Activated T-cell treated with anti-CD3 and anti-CD28 coated beads, Interleukin-2, amount 50 U/mL, for 4 hours (primary cell): ENCODE data around the gene DCAF6. TPM values are rescaled to one million over a fixed set of nuclear protein-coding genes. Genes with fewer than 3 reads are reported as not detected.

Experiments used
- ATAC-seq, 2 donors: fragments of 200-7000 bp; cut with Tn5 transposase; one replicate each; pipeline ENCODE4 v1.10.0; 2021
- DNase-seq: peaks from one replicate; pipeline ENCODE4 v3.0.0-alpha.2; 2020
- H3K27me3 Mint-ChIP-seq: one replicate; pipeline ENCODE4 v1.8.0; 2021; ENCODE audit warnings: low read depth, mixed read lengths
- H3K36me3 Mint-ChIP-seq: one replicate; pipeline ENCODE4 v1.8.0; 2022; ENCODE audit warnings: mixed read lengths; ENCODE audit not compliant: insufficient read depth
- H3K4me1 Mint-ChIP-seq: one replicate; pipeline ENCODE4 v1.8.0; 2021; ENCODE audit warnings: low read depth, mixed read lengths
- H3K4me3 Mint-ChIP-seq: one replicate; pipeline ENCODE4 v1.8.0; 2021; ENCODE audit warnings: mild to moderate bottlenecking, moderate library complexity, mixed read lengths
- H3K9me3 Mint-ChIP-seq: one replicate; pipeline ENCODE4 v1.8.0; 2021; ENCODE audit warnings: mixed read lengths
- total RNA-seq, 3 donors: library from RNA; stranded (reverse); gene quantifications; one replicate each; pipeline ENCODE4 v1.2.1, GENCODE V29; 2021

Gene DCAF6
- total RNA-seq, 3 donors from 2014 or later: 10.7 to 12.5 (median 11.3) TPM

DNA sequence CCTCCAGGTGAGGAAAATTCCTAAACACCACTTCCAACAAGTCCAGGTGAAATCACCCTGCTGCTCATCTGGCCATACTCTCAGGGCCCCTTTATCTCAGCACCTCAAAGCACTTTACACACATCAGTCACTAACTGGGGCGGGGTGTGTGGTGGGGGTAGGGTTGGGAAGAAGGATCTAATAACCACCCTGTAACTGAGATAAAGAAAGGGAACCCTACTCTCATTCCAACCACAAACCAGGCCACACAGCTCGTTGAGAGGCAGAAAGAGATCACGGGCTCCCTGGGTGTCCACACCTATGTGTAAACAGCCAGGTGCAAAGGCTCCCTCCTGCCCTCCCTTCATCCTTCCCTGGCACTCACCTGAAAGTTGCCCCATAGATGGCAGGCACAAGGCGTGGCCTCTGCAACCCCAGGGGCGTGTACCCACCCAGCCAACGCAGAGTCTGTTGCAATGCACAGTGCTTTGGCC lies 179.9 kb downstream of the DCAF6 start:
- DNase-seq (no peak), ATAC-seq (no peak)
- H3K27me3 Mint-ChIP-seq: peaks cover 6% of the 10 kb centered on the region
- H3K36me3 Mint-ChIP-seq: no peaks in the 10 kb centered on the region
- peaks cover 3% of the 10 kb centered on the region for H3K4me1 Mint-ChIP-seq
- no peaks in the 10 kb centered on the region for H3K9me3 Mint-ChIP-seq
- no peak overlapping the region for H3K4me3 Mint-ChIP-seq

- H3K4me3 Mint-ChIP-seq: no peak overlapping the region
Observed at GRCh38 chr1:168119750-168120149, 183.3 kb downstream of the DCAF6 start.

GRCh38 chr1:168121401-168122011 lies 185.0 kb downstream of the DCAF6 start:
- Mint-ChIP-seq H3K27me3 (peaks cover 28% of the 10 kb centered on the region), H3K4me3 (no peak overlapping the region), H3K4me1 (no peaks in the 10 kb centered on the region), H3K9me3 (no peaks in the 10 kb centered on the region), H3K36me3 (no peaks in the 10 kb centered on the region)
- DNase-seq: no peak
- no peak for ATAC-seq

More at GRCh38 chr1:168119750-168120149, 183.3 kb downstream of the DCAF6 start:
- Mint-ChIP-seq H3K4me1 (no peaks in the 10 kb centered on the region), H3K36me3 (no peaks in the 10 kb centered on the region), H3K9me3 (no peaks in the 10 kb centered on the region), H3K27me3 (peaks cover 21% of the 10 kb centered on the region)
- no peak for ATAC-seq
- DNase-seq: no peak

- DNase-seq (no peak), ATAC-seq (no peak)
- H3K27me3 Mint-ChIP-seq: peaks cover 37% of the 10 kb centered on the region
- no peak overlapping the region for H3K4me3 Mint-ChIP-seq
- H3K36me3 Mint-ChIP-seq: no peaks in the 10 kb centered on the region
- peaks cover 4% of the 10 kb centered on the region for H3K9me3 Mint-ChIP-seq
- H3K4me1 Mint-ChIP-seq: no peaks in the 10 kb centered on the region
Observed at GRCh38 chr1:168125051-168125450, 188.6 kb downstream of the DCAF6 start.

Other genes starting within 250 kb of the DCAF6 start
- 10 to 100 TPM; 12.6 to 15.3 (median 15.3) TPM for gene MPZL1, start 214.7 kb upstream of the DCAF6 start, total RNA-seq
- not detected for gene ADCY10, start 22.5 kb upstream of the DCAF6 start, total RNA-seq
- 10 to 100 TPM; 28.2 to 32.1 (median 31.9) TPM for gene MPC2, start 389 bp downstream of the DCAF6 start, total RNA-seq
- gene GPR161, start 200.2 kb downstream of the DCAF6 start, total RNA-seq: under 1 TPM; 0.16 to 0.27 (median 0.20) TPM
- 10 to 100 TPM; 46.3 to 47.9 (median 46.7) TPM for gene TIPRL, start 242.3 kb downstream of the DCAF6 start, total RNA-seq